ENCODE data around the gene TIMP3.

DNA sequence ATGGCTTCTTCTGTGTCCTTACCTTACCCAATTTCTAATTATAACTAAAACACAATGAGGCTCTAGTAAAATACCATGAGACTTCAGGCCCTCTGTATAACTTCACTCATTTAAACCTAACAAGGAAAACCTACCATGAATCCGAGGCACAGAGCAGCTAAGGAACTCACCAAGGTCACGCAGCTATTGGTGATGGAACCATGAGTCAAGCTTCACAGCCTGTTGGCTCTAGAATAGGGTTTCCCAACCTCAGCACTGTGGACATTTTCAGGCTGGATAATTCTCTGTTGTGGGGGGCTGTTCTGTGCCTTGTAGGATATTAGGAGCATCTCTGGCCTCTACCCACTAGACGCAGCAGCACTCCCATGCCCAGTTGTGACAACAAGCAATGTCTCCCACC is 75.7 kb downstream of the TIMP3 start:
- TF ChIP-seq CTCF (IDR thresholded peaks at IDR 0.05; ENCODE audit: poor library complexity, severe bottlenecking): no peak
- no peak for TF ChIP-seq EZH2 (IDR thresholded peaks at IDR 0.05; ENCODE audit: borderline replicate concordance, insufficient read depth, low read length, poor library complexity, severe bottlenecking)
- TF ChIP-seq, protein P1, sequence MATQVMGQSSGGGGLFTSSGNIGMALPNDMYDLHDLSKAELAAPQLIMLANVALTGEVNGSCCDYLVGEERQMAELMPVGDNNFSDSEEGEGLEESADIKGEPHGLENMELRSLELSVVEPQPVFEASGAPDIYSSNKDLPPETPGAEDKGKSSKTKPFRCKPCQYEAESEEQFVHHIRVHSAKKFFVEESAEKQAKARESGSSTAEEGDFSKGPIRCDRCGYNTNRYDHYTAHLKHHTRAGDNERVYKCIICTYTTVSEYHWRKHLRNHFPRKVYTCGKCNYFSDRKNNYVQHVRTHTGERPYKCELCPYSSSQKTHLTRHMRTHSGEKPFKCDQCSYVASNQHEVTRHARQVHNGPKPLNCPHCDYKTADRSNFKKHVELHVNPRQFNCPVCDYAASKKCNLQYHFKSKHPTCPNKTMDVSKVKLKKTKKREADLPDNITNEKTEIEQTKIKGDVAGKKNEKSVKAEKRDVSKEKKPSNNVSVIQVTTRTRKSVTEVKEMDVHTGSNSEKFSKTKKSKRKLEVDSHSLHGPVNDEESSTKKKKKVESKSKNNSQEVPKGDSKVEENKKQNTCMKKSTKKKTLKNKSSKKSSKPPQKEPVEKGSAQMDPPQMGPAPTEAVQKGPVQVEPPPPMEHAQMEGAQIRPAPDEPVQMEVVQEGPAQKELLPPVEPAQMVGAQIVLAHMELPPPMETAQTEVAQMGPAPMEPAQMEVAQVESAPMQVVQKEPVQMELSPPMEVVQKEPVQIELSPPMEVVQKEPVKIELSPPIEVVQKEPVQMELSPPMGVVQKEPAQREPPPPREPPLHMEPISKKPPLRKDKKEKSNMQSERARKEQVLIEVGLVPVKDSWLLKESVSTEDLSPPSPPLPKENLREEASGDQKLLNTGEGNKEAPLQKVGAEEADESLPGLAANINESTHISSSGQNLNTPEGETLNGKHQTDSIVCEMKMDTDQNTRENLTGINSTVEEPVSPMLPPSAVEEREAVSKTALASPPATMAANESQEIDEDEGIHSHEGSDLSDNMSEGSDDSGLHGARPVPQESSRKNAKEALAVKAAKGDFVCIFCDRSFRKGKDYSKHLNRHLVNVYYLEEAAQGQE (IDR thresholded peaks at IDR 0.05; ENCODE audit: borderline replicate concordance): no peak
- TF ChIP-seq TAF1 (IDR thresholded peaks at IDR 0.05; ENCODE audit: low read depth): no peak
